ENCODE data around the gene CXCR5.

The CXCR5 gene

DNA sequence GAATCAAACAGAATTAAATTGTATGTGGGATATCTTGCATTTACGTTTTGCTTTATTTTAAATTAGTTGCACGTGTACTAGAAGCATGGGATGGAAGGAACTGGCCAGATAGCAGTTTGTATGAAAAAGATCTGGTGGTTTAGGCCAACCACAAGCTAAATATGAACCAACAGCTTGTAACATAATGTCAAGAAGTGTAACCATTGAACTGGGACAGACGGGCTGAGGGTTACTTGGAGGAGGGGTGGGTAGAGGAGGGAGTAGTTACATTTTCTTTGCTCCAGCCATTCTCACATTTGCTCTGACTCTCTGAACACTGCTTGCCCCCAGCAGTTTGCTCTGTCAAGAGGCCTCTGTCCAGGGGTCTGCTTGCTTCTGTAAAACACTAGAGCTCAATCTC is 31.7 kb upstream of the CXCR5 start:
- no peak overlapping the region for H3K27ac ChIP-seq (ENCODE audit: low read length)
- H3K36me3 ChIP-seq (ENCODE audit: control insufficient read depth, low read depth, low read length): no peaks in the 10 kb centered on the region
- no peaks in the 10 kb centered on the region for H3K4me1 ChIP-seq (ENCODE audit: control insufficient read depth, low read depth, low read length)
- no peaks in the 10 kb centered on the region for H3K27me3 ChIP-seq (ENCODE audit: control insufficient read depth, insufficient read depth, low read length)
- no peaks in the 10 kb centered on the region for H3K9me3 ChIP-seq (ENCODE audit: control insufficient read depth, low read depth, low read length)
- no peak overlapping the region for H3K9ac ChIP-seq (ENCODE audit: low read length)
- H3K4me3 ChIP-seq (ENCODE audit: low read length): no peak overlapping the region

DNA sequence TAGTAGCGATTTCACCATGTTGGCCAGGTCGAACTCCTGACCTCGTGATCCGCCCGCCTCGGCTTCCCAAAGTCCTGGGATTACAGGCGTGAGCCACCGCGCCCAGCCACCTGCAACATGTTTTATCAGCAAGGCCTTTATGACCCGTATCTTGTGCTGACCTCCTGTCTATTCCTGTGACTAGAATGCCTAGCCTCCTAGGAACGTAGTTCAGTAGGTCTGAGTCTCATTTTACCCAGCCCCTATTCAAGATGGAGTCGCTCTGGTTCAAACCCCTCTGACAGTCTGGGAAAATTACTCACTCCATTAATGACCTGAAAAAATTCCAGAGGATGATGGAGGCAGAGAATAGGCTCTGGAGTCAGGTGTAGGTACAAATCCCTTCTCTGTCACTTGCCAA is 30.0 kb upstream of the CXCR5 start:
- Histone ChIP-seq H3K4me3 (ENCODE audit: low read length) (no peak overlapping the region), H3K9me3 (ENCODE audit: control insufficient read depth, low read depth, low read length) (no peaks in the 10 kb centered on the region), H3K27ac (ENCODE audit: low read length) (no peak overlapping the region), H3K36me3 (ENCODE audit: control insufficient read depth, low read depth, low read length) (no peaks in the 10 kb centered on the region), H3K4me1 (ENCODE audit: control insufficient read depth, low read depth, low read length) (no peaks in the 10 kb centered on the region), H3K9ac (ENCODE audit: low read length) (no peak overlapping the region), H3K27me3 (ENCODE audit: control insufficient read depth, insufficient read depth, low read length) (no peaks in the 10 kb centered on the region)

DNA sequence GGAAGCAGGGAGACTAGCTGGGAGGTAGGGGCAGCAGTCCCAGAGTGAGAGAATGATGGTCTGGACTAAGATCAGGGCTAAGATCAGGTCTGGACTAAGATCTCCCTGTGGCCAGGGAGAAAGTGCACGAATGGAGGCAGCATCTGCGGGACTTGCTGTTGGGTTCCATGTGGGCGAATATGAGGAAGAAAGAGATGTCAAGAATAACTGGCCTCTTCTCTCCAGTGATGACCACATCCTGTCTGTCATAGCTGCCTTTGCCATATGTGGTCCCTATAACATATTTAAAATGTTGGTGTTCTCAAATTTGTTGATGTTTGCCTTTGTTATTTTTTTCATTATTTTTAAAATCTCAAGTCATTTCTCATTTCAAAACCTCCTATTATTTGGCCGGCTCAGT is 27.4 kb upstream of the CXCR5 start:
- Histone ChIP-seq H3K4me3 (ENCODE audit: low read length) (no peak overlapping the region), H3K27ac (ENCODE audit: low read length) (no peak overlapping the region), H3K9me3 (ENCODE audit: control insufficient read depth, low read depth, low read length) (no peaks in the 10 kb centered on the region), H3K27me3 (ENCODE audit: control insufficient read depth, insufficient read depth, low read length) (no peaks in the 10 kb centered on the region), H3K4me1 (ENCODE audit: control insufficient read depth, low read depth, low read length) (no peaks in the 10 kb centered on the region), H3K9ac (ENCODE audit: low read length) (no peak overlapping the region), H3K36me3 (ENCODE audit: control insufficient read depth, low read depth, low read length) (no peaks in the 10 kb centered on the region)

DNA sequence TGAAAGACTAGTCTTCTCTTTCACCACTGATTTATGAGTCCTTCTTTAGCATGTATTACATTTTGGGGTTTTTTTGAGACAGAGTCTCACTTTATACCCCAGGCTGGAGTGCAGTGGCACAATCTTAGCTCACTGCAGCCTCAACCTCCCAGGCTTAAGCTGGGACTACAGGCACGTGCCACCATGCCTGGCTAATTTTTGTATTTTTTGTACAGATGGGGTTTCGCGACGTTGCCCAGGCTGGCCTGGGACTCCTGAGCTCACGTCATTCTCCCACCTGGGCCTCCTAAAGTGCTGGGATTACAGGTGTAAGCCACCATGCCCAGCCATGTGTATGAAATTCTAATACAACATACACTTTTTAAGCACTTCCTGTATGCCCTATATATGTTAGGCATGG is 26.3 kb upstream of the CXCR5 start:
- H3K4me3 ChIP-seq (ENCODE audit: low read length): no peak overlapping the region
- H3K9ac ChIP-seq (ENCODE audit: low read length): no peak overlapping the region
- H3K36me3 ChIP-seq (ENCODE audit: control insufficient read depth, low read depth, low read length): no peaks in the 10 kb centered on the region
- H3K27ac ChIP-seq (ENCODE audit: low read length): no peak overlapping the region
- H3K9me3 ChIP-seq (ENCODE audit: control insufficient read depth, low read depth, low read length): no peaks in the 10 kb centered on the region
- H3K27me3 ChIP-seq (ENCODE audit: control insufficient read depth, insufficient read depth, low read length): no peaks in the 10 kb centered on the region
- no peaks in the 10 kb centered on the region for H3K4me1 ChIP-seq (ENCODE audit: control insufficient read depth, low read depth, low read length)

DNA sequence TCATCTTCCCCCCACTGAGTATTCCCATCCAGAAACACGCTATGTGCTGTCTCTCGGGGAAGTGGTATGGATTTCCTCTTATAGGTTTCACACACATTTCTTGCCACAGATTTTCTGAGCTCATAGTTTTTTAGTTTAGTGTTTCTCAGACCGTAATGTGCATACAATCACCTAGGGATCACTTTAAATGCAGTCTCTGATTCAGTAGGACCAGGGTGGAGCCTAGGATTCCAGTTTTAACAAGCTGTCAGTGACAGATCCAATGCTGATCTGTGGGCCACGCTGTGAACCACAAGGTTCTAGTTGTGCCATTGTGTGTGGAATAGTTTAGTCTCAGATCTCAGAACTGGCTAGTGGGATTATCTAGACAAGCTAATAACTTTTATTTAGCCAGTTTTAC is 23.7 kb upstream of the CXCR5 start:
- H3K4me1 ChIP-seq (ENCODE audit: control insufficient read depth, low read depth, low read length): no peaks in the 10 kb centered on the region
- H3K9ac ChIP-seq (ENCODE audit: low read length): no peak overlapping the region
- no peaks in the 10 kb centered on the region for H3K27me3 ChIP-seq (ENCODE audit: control insufficient read depth, insufficient read depth, low read length)
- H3K4me3 ChIP-seq (ENCODE audit: low read length): no peak overlapping the region
- H3K9me3 ChIP-seq (ENCODE audit: control insufficient read depth, low read depth, low read length): no peaks in the 10 kb centered on the region
- H3K36me3 ChIP-seq (ENCODE audit: control insufficient read depth, low read depth, low read length): no peaks in the 10 kb centered on the region
- no peak overlapping the region for H3K27ac ChIP-seq (ENCODE audit: low read length)

DNA sequence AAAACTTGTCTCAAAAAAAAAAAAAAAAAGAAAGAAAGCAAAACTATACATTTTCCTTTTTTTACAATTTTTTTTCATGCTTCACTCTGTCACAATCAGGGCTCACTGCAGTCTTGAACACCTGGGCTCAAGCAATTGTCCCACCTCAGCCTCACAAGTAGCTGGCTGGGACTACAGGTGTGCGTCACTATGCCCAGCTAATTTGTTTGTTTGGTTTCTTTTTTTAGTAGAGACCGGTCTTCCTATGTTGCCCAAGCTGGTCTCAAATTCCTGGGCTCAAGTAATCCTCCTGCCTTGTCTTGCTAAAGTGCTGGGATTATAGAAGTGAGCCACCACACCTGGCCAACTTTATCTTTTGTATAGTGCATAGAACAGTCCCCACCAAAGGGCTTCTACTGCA is 15.0 kb upstream of the CXCR5 start:
- H3K36me3 ChIP-seq (ENCODE audit: control insufficient read depth, low read depth, low read length): no peaks in the 10 kb centered on the region
- peaks cover 13% of the 10 kb centered on the region for H3K4me1 ChIP-seq (ENCODE audit: control insufficient read depth, low read depth, low read length)
- H3K4me3 ChIP-seq (ENCODE audit: low read length): no peak overlapping the region
- no peak overlapping the region for H3K9ac ChIP-seq (ENCODE audit: low read length)
- no peaks in the 10 kb centered on the region for H3K27me3 ChIP-seq (ENCODE audit: control insufficient read depth, insufficient read depth, low read length)
- H3K27ac ChIP-seq (ENCODE audit: low read length): no peak overlapping the region
- H3K9me3 ChIP-seq (ENCODE audit: control insufficient read depth, low read depth, low read length): no peaks in the 10 kb centered on the region

DNA sequence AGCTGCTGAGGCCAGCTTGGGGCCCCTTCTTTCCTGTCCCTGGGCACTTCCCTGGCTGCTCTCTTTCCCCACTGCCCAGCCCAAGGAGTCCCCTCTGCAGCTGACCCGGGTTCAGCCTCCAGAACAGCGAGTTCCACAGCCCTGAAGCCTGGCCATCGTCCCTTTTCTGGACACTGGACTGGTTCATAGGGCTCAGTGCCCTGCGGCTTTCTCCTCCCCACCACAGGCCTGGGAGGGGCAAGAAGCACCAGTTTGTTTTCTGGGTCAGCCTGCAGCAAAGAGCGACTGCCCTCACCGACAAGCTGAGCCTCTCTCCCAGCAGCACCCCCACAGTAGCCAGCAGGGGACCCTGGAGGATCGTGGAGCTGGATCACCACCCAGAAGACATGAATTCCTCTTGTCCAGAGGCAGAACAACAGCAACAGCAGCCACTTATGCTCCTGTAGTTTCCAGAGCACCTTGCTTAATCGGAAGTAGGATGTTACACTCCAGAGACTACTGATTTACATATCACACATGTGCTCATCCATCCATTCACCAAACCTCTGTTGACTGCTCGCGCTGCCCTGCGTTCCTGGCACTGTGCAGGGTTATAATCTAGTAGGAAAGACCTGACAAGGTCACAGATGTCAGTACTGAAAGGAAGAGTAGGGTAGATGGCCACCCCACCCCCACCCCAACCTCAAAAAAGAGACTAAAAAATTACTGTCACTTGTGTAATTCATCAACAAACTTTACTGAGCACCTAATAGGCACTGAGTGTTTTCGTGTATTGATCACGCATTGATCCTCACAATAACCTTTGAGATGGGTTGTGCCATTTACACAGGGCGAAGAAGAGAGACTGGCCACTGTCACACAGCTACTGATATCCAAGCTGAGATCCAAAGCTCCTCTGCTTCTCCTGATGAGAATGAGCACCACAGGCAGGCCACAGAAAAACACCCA is 13.0 kb upstream of the CXCR5 start:
- Histone ChIP-seq H3K9me3 (ENCODE audit: control insufficient read depth, low read depth, low read length) (no peaks in the 10 kb centered on the region), H3K27me3 (ENCODE audit: control insufficient read depth, insufficient read depth, low read length) (no peaks in the 10 kb centered on the region), H3K9ac (ENCODE audit: low read length) (no peak overlapping the region), H3K4me1 (ENCODE audit: control insufficient read depth, low read depth, low read length) (peaks cover 13% of the 10 kb centered on the region), H3K36me3 (ENCODE audit: control insufficient read depth, low read depth, low read length) (no peaks in the 10 kb centered on the region), H3K27ac (ENCODE audit: low read length) (no peak overlapping the region), H3K4me3 (ENCODE audit: low read length) (peak overlapping the region; percentile 21)

DNA sequence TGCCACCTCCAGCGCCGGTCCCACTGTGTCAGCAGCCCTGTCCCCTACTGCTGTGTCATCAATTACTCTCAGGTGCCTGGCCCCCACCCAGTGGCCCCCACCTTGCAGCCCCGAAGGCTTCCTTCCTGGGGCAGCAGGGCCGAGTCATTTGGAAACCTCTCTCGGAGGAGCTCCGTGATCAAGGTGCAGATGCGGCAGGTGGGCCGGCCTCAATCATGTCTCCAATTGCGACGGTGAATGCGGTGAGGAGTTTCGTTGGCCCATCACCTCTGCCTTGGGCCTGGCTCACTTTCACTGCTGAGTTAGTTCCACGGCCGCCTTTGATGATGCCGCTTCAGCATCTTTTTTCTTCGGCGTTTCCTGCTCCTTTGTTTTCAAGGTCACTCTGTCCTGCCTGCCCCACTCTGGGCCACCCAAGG is 11.3 kb upstream of the CXCR5 start:
- Histone ChIP-seq H3K9me3 (ENCODE audit: control insufficient read depth, low read depth, low read length) (no peaks in the 10 kb centered on the region), H3K4me1 (ENCODE audit: control insufficient read depth, low read depth, low read length) (peaks cover 13% of the 10 kb centered on the region), H3K27me3 (ENCODE audit: control insufficient read depth, insufficient read depth, low read length) (no peaks in the 10 kb centered on the region), H3K36me3 (ENCODE audit: control insufficient read depth, low read depth, low read length) (no peaks in the 10 kb centered on the region), H3K4me3 (ENCODE audit: low read length) (no peak overlapping the region), H3K27ac (ENCODE audit: low read length) (no peak overlapping the region), H3K9ac (ENCODE audit: low read length) (no peak overlapping the region)

DNA sequence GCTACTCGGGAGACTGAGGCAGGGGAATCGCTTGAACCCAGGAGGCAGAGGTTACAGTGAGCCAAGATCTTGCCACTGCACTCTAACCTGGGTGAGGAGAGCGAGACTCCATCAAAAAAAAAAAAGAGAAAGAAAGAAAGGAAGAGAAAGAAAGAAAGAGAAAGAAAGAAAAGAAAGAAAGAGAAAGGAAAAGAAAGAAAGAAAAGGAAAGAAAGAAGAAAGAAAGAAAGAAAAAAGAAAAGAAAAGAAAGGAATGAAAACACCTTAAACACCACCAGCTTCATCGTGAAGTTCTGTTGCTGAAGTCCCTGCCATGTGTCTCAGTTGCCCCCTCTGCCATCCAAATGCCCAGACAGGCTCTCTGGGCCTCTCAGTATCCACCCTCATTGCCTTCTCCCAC is 9.9 kb upstream of the CXCR5 start:
- Histone ChIP-seq H3K4me1 (ENCODE audit: control insufficient read depth, low read depth, low read length) (peaks cover 13% of the 10 kb centered on the region), H3K9ac (ENCODE audit: low read length) (no peak overlapping the region), H3K27ac (ENCODE audit: low read length) (no peak overlapping the region), H3K9me3 (ENCODE audit: control insufficient read depth, low read depth, low read length) (no peaks in the 10 kb centered on the region), H3K4me3 (ENCODE audit: low read length) (no peak overlapping the region), H3K27me3 (ENCODE audit: control insufficient read depth, insufficient read depth, low read length) (no peaks in the 10 kb centered on the region), H3K36me3 (ENCODE audit: control insufficient read depth, low read depth, low read length) (no peaks in the 10 kb centered on the region)

DNA sequence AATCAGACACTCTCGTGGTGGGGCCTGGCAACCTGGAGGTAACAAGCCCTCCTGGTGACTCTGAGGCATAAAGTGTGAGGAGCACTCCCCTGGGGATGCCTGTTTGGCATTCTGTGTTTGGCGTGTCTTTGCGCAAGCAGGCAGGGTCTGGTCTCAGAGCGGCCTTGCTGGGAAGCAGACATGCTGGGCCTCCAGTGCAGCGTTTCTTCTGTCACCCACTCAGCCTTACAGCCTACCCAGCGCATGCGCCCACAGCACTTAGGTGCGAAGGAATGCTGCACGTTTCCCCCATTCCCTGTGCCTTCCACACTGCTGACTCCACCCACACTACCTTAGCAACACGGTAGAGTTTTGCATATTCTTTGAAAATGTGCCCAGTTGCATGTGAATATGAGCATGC is 7.4 kb upstream of the CXCR5 start:
- no peak overlapping the region for H3K27ac ChIP-seq (ENCODE audit: low read length)
- no peaks in the 10 kb centered on the region for H3K27me3 ChIP-seq (ENCODE audit: control insufficient read depth, insufficient read depth, low read length)
- H3K9ac ChIP-seq (ENCODE audit: low read length): no peak overlapping the region
- no peaks in the 10 kb centered on the region for H3K9me3 ChIP-seq (ENCODE audit: control insufficient read depth, low read depth, low read length)
- no peaks in the 10 kb centered on the region for H3K4me1 ChIP-seq (ENCODE audit: control insufficient read depth, low read depth, low read length)
- no peaks in the 10 kb centered on the region for H3K36me3 ChIP-seq (ENCODE audit: control insufficient read depth, low read depth, low read length)
- H3K4me3 ChIP-seq (ENCODE audit: low read length): no peak overlapping the region

DNA sequence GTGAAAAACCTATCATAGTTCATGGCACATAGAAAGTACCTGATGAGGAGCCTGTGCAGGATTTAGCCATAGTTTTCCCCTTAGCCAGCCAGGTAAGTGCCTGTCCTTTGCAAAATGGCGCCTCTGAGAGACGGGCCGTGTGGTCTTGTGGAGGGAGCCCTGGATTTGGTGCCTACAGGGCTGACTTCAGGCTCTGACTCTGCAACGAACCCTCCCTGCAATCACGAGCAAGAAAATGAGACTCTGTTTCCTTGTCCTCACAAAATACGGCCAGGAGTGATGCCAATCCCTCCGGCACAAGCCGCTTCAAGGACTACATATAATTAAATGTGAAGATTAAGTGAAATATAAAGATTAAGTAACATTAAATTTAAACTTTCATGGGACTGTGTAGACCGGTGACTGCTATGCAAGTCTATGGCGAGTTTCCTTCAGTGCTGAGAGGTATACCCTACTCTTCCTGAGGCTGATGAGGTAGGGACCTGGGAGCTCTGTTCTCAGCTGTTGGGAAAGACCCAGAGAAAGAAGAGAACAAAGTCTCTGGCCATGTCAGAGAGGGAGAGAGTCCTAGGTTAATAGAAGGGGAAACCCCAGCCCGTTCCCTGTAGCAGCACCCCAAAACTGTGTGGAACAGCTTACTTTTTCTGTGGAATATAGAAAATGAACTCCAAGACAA is 6.1 kb upstream of the CXCR5 start:
- Histone ChIP-seq H3K9me3 (ENCODE audit: control insufficient read depth, low read depth, low read length) (no peaks in the 10 kb centered on the region), H3K4me1 (ENCODE audit: control insufficient read depth, low read depth, low read length) (no peaks in the 10 kb centered on the region), H3K4me3 (ENCODE audit: low read length) (no peak overlapping the region), H3K27ac (ENCODE audit: low read length) (no peak overlapping the region), H3K27me3 (ENCODE audit: control insufficient read depth, insufficient read depth, low read length) (no peaks in the 10 kb centered on the region), H3K36me3 (ENCODE audit: control insufficient read depth, low read depth, low read length) (no peaks in the 10 kb centered on the region), H3K9ac (ENCODE audit: low read length) (no peak overlapping the region)

DNA sequence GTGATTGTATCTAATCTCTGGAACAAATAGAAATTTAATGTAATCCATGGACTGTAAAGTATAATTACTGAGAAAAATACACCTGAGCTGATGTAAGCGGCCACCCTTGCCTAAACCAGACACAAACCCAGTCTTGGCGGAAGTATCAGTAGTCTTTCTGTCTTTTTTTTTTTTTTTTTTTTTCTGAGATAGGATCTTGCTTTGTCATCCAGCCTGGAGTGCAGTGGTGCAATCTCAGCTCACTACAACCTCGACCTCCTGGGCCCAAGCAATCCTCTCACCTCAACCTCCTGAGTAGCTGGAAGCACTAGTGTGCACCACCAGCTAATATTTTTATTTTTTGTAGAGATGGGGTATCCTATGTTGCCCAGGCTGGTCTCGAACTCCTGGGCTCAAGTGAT is 5.5 kb upstream of the CXCR5 start:
- Histone ChIP-seq H3K36me3 (ENCODE audit: control insufficient read depth, low read depth, low read length) (no peaks in the 10 kb centered on the region), H3K9me3 (ENCODE audit: control insufficient read depth, low read depth, low read length) (no peaks in the 10 kb centered on the region), H3K9ac (ENCODE audit: low read length) (no peak overlapping the region), H3K27ac (ENCODE audit: low read length) (no peak overlapping the region), H3K4me1 (ENCODE audit: control insufficient read depth, low read depth, low read length) (no peaks in the 10 kb centered on the region), H3K27me3 (ENCODE audit: control insufficient read depth, insufficient read depth, low read length) (no peaks in the 10 kb centered on the region), H3K4me3 (ENCODE audit: low read length) (no peak overlapping the region)

All from iPS-18a (cell line).